ENCODE data around the gene CYB5RL.
"Not testable (repeated sequence)": the region's sequence is repeated elsewhere in the genome, so short reads cannot be mapped to it uniquely, and the experiment has no call there.

The CYB5RL gene

GRCh38 chr1:54186056-54186455 is 13.8 kb downstream of the CYB5RL start:
- no peak for DNase-seq (ENCODE audit: low read depth in 2 of 2)

- DNase-seq (ENCODE audit: low read depth in 2 of 2): no peak
Observed at GRCh38 chr1:54180701-54181360, 19.0 kb downstream of the CYB5RL start.

DNA sequence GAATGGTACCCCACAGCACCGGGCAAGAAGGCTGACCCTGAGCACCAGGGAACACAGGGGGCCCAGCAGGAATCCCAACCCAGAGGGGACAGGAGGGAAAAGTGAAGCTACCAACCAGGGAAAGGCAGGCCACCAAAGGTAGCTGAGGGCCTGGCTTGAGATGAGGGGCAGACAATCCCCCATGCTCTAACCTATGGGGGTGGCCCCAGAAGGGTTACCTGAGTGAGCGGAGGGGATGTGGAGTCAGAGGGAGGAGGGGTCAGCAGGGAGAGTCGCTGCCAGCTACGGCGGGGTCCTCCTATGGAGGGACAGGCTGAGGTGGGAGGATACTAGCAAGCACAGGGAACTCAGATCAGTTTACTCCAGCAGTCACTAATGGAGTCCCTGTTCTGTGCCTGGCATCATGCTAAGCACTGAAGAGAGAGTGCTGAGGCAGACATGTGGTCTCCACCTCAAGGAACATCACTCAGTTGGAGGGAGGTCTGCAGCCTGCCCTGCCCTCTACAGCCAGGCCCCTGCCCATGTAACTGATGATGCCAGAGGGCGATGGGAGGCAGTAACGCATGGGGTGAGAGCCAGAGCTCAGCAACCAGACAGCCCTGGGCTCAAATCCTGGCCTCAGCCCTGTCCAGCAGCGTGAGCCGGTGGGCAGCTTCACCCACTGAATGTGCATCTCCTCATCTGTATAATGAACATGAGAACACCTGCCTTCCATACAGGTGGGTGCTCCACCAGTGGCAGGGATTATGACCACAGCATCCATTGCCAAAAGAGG is 21.3 kb downstream of the CYB5RL start:
- no peak for DNase-seq (ENCODE audit: low read depth in 2 of 2)

DNA sequence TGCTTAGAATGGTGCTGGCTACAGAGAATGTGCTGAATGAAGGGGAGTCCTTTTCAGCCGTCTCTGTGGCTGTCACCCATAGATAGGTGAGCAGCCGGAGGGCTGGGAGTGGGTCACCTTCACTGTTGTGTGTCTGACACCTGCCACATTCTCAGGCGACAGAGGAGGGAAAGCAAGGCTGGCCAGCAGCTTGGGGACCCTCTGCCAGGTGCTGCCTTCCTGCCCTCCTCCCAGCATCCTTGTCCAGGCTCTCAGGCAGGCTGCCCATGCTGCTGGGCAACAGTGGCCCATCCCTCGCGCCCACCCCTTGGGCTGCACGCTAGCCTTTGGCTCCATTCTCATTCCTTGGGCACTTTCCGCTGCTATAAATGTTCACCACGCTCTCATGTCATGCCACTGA is 22.1 kb downstream of the CYB5RL start:
- no peak for DNase-seq (ENCODE audit: low read depth in 2 of 2)

GRCh38 chr1:54176621-54177327 is 23.1 kb downstream of the CYB5RL start:
- DNase-seq (ENCODE audit: low read depth in 2 of 2): no peak

DNA sequence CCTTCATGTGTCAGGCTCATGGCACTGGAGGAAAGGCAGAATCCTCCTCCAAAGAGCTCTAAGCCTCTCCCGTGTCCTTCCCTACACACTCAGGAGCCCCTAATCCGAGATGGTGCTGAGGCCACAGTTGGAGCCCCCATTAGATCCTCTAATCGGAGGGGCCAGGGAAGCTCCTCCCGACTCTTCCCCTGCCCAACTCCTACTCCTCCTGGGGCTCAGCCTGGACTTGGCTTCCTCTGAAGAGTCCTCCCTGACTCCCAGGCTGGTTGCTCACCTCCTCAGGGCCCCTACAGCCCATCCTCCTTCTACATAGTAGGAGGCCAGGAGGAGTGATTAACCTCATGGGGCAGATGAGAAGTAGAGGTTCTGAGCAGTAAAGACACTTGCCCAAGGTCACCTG is 25.7 kb downstream of the CYB5RL start:
- DNase-seq (ENCODE audit: low read depth in 2 of 2): no peak

DNA sequence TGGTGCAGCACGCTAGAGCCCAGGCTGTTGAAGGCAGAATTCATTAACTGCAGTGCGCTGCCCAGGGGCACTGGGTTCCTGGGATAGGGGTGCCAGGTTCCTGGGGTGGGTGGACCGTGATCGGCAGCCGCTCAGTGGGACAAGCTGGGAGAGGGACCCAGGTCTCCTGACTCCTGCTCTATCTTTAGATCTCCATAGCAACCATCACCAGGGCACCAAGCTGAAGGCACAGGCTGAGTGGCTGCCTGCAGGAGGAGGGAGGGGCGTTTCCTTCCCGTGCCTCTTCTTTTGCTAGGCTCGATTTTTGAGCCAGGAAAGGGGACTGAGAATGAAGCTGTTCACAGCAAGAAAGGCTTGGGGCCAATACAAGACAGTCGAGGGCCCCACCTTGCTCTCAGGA is 26.1 kb downstream of the CYB5RL start:
- no peak for DNase-seq (ENCODE audit: low read depth in 2 of 2)

DNA sequence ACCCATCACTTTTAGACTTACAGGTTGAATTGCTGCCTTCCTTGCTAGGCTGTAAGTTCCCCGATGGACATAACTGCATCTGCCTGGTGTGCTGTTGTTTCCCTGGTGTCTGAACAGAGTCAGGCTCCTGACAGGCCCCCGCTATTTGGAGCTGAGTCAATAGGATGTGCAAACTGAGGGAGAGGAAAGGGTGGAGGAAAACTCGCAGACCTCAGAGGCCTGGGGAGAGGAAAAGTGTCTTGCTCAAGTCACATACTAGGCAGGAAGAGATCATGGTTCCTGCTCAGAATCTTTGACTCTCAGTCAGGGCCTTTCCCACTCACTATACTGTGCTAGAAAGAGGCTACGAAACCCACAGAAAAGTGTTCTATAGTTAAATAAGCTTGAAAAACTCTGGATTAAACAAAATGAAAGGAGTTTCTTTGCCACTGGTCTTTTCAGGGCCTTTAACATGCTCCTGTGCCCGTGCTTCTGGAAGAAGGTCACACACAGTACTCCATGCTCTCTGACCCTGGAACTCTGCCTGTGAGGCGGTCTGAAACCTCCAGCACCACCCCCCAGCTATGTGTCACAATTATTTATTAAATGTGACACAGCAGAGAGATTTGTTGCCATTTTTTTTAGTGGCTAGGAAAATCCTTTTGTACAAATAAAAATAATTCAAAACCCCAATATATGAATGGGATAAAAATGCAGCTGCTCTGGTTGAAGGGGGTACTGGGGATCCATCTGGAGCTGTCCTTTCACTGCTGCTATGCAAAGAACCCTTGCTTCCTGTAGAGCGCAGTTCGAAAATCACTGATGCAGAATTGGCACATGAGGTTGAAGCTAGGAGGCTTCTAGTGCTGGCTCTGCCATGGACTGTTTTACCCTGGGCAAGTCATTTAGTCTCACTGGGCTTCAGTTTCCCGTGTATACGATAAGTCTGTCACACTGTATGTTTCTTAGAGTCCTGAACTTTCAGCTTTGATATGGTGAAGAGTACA is 26.9 kb downstream of the CYB5RL start:
- DNase-seq (ENCODE audit: low read depth in 2 of 2): no peak

DNA sequence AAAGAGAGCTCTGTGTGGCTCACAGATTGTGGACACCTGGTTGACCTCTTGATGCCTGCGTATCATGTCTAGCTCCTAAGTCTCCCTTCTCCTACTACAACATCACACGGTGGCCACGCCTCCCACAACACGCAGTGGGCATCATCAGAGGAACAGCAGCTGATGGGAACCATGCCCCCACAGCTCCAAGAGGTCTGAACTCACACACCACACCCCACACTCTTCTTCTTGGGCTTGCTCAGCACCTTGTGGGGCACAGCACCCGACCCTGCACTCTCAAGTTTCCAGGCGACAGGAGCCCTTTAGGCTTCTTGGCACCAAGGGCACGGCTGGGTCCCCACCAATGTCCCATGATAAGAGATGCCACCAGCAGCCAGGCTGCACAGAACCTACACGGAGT is 28.2 kb downstream of the CYB5RL start:
- DNase-seq (ENCODE audit: low read depth in 2 of 2): no peak

DNA sequence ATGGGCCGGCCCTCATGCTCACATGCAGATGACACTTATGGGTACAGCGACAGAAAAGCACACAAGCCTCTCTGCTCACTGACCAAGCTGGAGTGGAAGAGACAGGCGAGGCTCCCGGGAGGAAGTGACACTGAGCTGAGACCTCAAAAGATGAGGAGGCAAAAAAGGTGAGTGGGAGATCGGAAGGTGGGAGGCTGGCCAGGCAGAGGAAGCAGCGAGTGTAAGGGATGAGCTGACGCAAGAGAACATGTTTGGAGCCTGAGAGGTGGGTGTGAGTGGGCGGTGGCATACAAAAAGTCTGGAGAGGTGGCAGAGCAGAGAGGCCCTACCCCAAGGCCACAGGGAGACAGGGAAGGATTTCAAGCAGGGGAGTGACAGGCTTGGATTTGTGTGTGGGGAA is 28.8 kb downstream of the CYB5RL start:
- DNase-seq (ENCODE audit: low read depth in 2 of 2): no peak

GRCh38 chr1:54169068-54169467 is 30.8 kb downstream of the CYB5RL start:
- DNase-seq (ENCODE audit: low read depth in 2 of 2): no peak

GRCh38 chr1:54168206-54168965 is 31.4 kb downstream of the CYB5RL start:
- DNase-seq (ENCODE audit: low read depth in 2 of 2): no peak

DNA sequence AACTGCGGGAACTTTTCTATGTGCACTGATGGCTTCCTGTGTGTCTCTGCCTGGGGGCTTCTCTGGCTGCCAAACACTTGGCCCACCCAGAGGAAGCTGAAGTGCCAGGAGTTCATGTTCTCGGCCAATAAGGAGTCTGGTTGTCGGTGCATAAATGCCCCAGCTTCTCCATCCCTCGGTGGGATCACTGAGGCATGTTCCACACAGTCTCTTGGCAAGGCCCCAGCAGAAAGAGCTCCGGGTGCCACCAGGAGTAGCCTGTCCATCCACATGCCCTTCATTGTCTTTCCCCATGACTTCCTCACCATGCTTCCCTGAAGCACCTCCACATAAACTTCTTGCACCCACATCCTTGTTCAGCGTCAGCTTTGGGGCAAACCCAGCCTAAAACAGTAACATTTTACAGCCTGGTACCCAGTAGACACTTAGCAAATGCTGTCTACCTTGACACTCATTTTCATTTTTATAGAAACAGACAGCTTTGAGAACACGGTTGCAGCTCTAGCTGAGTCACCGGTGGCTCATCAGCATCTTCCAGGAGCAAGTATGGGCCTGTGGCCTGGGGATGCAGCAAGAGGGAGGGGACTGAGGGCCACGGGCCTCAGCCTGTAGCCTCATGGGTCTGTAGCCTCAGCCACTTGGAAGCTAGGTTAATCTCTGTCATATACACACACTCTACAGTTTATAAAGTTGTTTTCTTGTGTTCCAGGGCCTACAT is 32.2 kb downstream of the CYB5RL start:
- no peak for DNase-seq (ENCODE audit: low read depth in 2 of 2)

DNA sequence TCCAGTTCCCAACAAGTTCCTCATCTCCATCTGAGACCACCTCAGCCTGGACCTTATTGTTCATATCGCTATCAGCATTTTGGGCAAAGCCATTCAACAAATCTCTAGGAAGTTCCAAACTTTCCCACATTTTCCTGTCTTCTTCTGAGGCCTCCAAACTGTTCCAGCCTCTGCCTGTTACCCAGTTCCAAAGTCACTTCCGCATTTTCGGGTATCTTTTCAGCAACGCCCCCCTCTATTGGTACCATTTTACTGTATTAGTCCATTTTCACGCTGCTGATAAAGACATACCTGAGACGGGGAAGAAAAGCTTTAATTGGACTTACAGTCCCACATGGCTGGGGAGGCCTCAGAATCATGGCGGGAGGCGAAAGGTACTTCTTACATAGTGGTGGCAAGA is 33.5 kb downstream of the CYB5RL start:
- DNase-seq (ENCODE audit: low read depth in 2 of 2): not testable (repeated sequence)

DNA sequence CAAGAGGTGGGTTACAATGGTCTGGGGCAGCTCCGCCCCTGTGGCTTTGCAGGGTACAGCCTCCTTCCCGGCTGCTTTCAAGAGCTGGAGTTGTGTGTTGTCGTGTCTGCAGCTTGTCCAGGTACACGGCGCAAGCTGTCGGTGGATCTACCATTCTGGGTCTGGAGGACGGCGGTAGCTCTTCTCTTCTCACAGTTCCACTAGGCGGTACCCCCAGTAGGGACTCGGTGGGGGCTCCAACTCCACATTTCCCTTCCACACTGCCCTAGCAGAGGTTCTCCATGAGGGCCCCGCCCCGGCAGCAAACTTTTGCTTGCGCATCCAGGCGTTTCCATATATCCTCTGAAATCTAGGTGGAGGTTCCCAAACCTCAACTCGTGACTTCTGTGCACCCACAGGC is 34.7 kb downstream of the CYB5RL start:
- DNase-seq (ENCODE audit: low read depth in 2 of 2): no peak

DNA sequence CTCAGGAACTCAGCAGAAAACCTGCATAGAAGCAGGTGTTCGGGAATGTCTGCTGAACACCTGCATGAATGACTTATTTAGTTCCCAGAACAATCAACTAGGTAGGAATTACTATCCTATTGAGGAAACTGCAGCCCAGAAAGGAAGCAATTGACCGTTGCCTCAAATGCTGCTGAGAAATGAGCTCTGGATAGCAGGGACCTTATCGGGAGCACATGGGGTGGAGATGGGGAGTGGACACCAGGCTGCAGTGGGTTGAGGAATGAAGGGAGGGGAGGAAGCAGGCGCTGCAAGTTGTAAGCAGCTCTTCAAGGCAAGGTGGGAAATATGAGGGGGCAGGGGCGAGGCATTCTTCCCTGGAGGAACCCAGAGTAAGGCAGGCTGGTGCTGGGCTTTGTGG is 36.3 kb downstream of the CYB5RL start:
- no peak for DNase-seq (ENCODE audit: low read depth in 2 of 2)

DNA sequence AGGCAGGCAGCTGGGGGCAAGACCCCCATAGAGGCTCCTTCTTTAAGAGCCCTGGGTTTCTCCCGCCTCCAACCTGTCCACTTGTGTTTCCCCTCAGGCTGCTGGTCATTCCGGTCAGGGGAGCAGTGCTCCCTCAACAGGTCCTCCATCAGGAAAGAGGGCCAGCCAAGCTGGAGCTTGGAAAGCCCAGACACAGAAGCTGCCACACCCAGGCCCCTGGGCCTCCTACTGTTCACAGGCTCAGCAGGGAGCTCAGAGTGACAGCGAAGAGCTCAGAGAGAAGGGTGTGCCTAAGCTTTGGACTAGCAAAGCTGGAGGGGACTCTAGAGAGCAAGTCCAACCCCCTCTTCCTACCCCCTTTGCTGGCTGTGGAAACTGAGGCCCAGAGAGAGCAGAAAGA is 36.8 kb downstream of the CYB5RL start:
- DNase-seq (ENCODE audit: low read depth in 2 of 2): no peak

DNA sequence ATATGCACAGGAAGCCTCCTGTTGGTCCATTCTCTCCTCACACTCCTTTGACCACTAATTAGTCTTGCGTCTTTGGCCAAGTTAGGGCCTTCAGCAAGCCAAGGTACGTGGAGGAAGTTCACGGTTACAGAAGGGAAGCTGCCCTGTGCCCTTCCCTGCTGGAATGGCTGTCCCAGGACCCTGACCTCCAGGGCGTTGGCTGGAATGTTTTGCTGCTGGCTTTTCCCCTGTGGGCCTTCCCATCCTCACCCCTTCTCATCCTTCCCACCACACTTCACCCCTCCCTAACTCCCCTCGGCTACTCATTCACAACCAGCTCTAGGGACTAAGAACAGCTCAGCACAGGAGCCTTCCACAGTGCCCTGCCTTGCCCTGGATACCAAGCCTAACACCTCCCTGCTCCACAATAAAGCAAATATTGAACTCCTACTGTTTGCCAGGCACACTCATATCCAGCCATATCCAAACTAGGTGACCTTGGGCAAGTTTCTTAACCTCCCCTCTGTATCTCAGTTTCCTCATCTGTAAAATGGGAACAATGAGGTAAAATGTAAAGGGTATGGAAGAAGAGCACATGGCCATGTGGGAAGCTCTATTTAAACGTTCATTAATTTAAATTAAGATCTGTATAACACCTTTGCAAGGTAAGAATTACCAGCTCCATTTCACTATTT is 38.2 kb downstream of the CYB5RL start:
- DNase-seq (ENCODE audit: low read depth in 2 of 2): no peak

- no peak for DNase-seq (ENCODE audit: low read depth in 2 of 2)
Observed at GRCh38 chr1:54160351-54160750, 39.5 kb downstream of the CYB5RL start.
